Vagina (tissue), 2 donors: Measurements from ENCODE around the gene HEATR5B.
"Not testable (repeated sequence)": the region's sequence is repeated elsewhere in the genome, so short reads cannot be mapped to it uniquely, and the experiment has no call there.

Experiments
- CTCF ChIP-seq, 3 experiments: fragments of 450-650 bp in 2 of 3; fragments of 200-600 bp in 1 of 3; sonication (generic) in 1 of 3; IDR thresholded peaks; one replicate each; pipeline ENCODE4 v1.5.1; 2017 to 2019; ENCODE audit warnings: antibody characterized with exemption in 3 of 3, mild to moderate bottlenecking in 2 of 3, moderate library complexity in 2 of 3
- POLR2A ChIP-seq, 2 donors: fragments of 450-650 bp; IDR thresholded peaks; one replicate each; pipeline ENCODE4 v1.6.1; 2017; ENCODE audit warnings: antibody characterized with exemption in 2 of 2, mild to moderate bottlenecking in 2 of 2, moderate library complexity in 2 of 2
- POLR2AphosphoS5 ChIP-seq, 2 donors: sonication (generic); formaldehyde crosslinking; IDR thresholded peaks; one replicate each; pipeline ENCODE4 v1.9.0; 2017; ENCODE audit warnings: antibody characterized with exemption in 2 of 2, mild to moderate bottlenecking in 2 of 2, low read depth in 1 of 2; ENCODE audit not compliant: insufficient read depth in 1 of 2

- TF ChIP-seq CTCF (IDR thresholded peaks at IDR 0.05); POLR2AphosphoS5 (IDR thresholded peaks at IDR 0.05; ENCODE audit: insufficient read depth in 1 of 2, low read depth in 1 of 2); POLR2A (IDR thresholded peaks at IDR 0.05): not testable (repeated sequence)
These were observed 147.6 kb downstream of the HEATR5B start for GRCh38 chr2:36936526-36936925.
